Loucy (cell line): ENCODE results near the gene ARHGAP5.

ENCODE experiments used
- H2AFZ ChIP-seq: fragments of 200-600 bp; sonication (generic); 2 replicates; pipeline ENCODE4 v1.6.0; 2016; ENCODE audit warnings: antibody characterized with exemption, mild to moderate bottlenecking, low read length, moderate library complexity
- H3F3A ChIP-seq: fragments of 200-600 bp; 2 replicates; pipeline ENCODE4 v1.6.0; 2016; ENCODE audit warnings: antibody characterized with exemption, low read depth, mild to moderate bottlenecking
- H3K27me3 ChIP-seq: fragments of 200-600 bp; sonication (generic); 2 replicates; pipeline ENCODE4 v1.6.1; 2014; ENCODE audit warnings: low read length, mild to moderate bottlenecking; ENCODE audit not compliant: insufficient read depth, poor library complexity, severe bottlenecking
- H3K36me3 ChIP-seq: fragments of 200-600 bp; sonication (generic); 2 replicates; pipeline ENCODE4 v1.6.1; 2016; ENCODE audit warnings: low read length; ENCODE audit not compliant: insufficient read depth
- H3K4me1 ChIP-seq: fragments of 200-600 bp; sonication (generic); 2 replicates; pipeline ENCODE4 v1.5.1; 2014; ENCODE audit warnings: low read length, mild to moderate bottlenecking; ENCODE audit not compliant: insufficient read depth, poor library complexity, severe bottlenecking
- H3K4me2 ChIP-seq: fragments of 200-600 bp; sonication (generic); 2 replicates; pipeline ENCODE4 v1.6.0; 2014; ENCODE audit warnings: antibody characterized with exemption, low read length, low read depth, mild to moderate bottlenecking; ENCODE audit not compliant: poor library complexity, severe bottlenecking
- H3K4me3 ChIP-seq: fragments of 200-600 bp; sonication (generic); 2 replicates; pipeline ENCODE4 v1.5.1; 2014; ENCODE audit warnings: low read length, mild to moderate bottlenecking, mixed read lengths; ENCODE audit not compliant: poor library complexity, severe bottlenecking
- H3K79me2 ChIP-seq: fragments of 200-600 bp; sonication (generic); 2 replicates; pipeline ENCODE4 v1.6.1; 2014; ENCODE audit warnings: low read length; ENCODE audit not compliant: insufficient read depth
- H3K9ac ChIP-seq: fragments of 200-600 bp; sonication (generic); 2 replicates; pipeline ENCODE4 v1.6.0; 2014; ENCODE audit warnings: mild to moderate bottlenecking, low read depth, low read length, moderate library complexity; ENCODE audit not compliant: poor library complexity, severe bottlenecking
- H3K9me2 ChIP-seq: fragments of 200-600 bp; sonication (generic); replicated peaks from 2 replicates; pipeline ENCODE4 v1.6.1; 2016; ENCODE audit warnings: low read depth, low read length, mixed read lengths
- H3K9me3 ChIP-seq: fragments of 200-600 bp; sonication (generic); 2 replicates; pipeline ENCODE4 v1.6.1; 2014; ENCODE audit warnings: mild to moderate bottlenecking, antibody characterized with exemption, low read length, low read depth; ENCODE audit not compliant: insufficient read depth
- H4K20me1 ChIP-seq: fragments of 200-600 bp; sonication (generic); 2 replicates; pipeline ENCODE4 v1.6.0; 2014; ENCODE audit warnings: antibody characterized with exemption, low read length, mild to moderate bottlenecking; ENCODE audit not compliant: insufficient read depth, poor library complexity, severe bottlenecking
- EZH2phosphoT487 ChIP-seq: fragments of 200-600 bp; IDR thresholded peaks from 2 replicates; pipeline ENCODE4 v1.6.1; 2018; ENCODE audit warnings: antibody characterized with exemption, mild to moderate bottlenecking, moderate library complexity, borderline replicate concordance
- TF ChIP-seq, protein P1 (sequence below): fragments of 200-600 bp; sonication (generic); conservative IDR thresholded peaks from 2 replicates; pipeline ENCODE4 v1.5.1; 2014; ENCODE audit warnings: mild to moderate bottlenecking, antibody characterized with exemption, low read length

The ARHGAP5 gene

DNA sequence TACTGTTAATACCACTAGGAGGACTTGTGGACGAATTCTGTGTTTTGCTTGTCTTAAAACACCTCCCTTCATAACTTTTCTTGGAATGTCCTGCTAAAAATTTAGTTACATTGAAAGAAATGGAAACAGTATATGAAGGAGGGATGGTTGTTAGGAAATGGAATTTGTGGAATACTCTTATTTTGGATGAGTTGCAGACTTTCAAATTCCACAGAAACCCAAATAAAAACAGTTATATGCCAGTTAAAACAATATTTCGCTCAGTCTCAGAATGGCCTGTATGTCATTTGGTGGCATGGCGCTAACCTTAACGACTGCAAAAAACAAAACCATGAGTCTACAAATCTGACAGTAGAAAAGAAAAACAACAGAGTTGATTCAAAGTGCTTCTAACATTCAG is 12.2 kb upstream of the ARHGAP5 start:
- H3K27me3 ChIP-seq, result no peaks in the 10 kb centered on the region

DNA sequence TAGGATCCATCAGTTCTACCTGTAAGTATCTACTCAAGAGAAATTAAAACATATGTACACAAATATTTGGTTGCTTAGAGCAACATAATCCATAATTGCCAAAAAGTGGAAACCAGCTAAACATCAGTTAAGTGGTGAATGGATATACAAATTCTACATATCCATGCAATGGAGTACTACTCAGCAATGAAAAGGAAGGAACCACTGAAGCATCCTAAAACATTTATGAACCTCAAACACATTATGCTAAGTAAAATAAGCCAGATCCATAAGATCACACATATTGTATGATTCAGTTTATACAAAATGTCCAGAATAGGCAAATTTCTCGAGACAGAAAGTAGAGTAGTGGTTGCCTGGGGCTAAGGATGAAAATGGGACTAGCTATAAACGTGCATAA is 8.4 kb upstream of the ARHGAP5 start:
- no peak overlapping the region for H3K9ac ChIP-seq
- no peaks in the 10 kb centered on the region for H3K36me3 ChIP-seq
- no peak for TF ChIP-seq EZH2phosphoT487
- TF ChIP-seq, protein P1, sequence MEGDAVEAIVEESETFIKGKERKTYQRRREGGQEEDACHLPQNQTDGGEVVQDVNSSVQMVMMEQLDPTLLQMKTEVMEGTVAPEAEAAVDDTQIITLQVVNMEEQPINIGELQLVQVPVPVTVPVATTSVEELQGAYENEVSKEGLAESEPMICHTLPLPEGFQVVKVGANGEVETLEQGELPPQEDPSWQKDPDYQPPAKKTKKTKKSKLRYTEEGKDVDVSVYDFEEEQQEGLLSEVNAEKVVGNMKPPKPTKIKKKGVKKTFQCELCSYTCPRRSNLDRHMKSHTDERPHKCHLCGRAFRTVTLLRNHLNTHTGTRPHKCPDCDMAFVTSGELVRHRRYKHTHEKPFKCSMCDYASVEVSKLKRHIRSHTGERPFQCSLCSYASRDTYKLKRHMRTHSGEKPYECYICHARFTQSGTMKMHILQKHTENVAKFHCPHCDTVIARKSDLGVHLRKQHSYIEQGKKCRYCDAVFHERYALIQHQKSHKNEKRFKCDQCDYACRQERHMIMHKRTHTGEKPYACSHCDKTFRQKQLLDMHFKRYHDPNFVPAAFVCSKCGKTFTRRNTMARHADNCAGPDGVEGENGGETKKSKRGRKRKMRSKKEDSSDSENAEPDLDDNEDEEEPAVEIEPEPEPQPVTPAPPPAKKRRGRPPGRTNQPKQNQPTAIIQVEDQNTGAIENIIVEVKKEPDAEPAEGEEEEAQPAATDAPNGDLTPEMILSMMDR, result no peak
- H3F3A ChIP-seq, result no peaks in the 10 kb centered on the region
- H4K20me1 ChIP-seq, result no peaks in the 10 kb centered on the region
- no peak overlapping the region for H3K4me2 ChIP-seq
- H3K9me3 ChIP-seq, result no peaks in the 10 kb centered on the region
- no peak overlapping the region for H3K4me3 ChIP-seq
- no peaks in the 10 kb centered on the region for H3K27me3 ChIP-seq
- no peaks in the 10 kb centered on the region for H3K79me2 ChIP-seq
- H3K9me2 ChIP-seq, result no peaks in the 10 kb centered on the region
- no peak overlapping the region for H2AFZ ChIP-seq
- H3K4me1 ChIP-seq, result no peaks in the 10 kb centered on the region

More for the DNA sequence above, 12.2 kb upstream of the ARHGAP5 start:
- Histone ChIP-seq H3K36me3 (no peaks in the 10 kb centered on the region), H3K79me2 (no peaks in the 10 kb centered on the region), H3K9ac (no peak overlapping the region), H3F3A (no peaks in the 10 kb centered on the region), H3K4me3 (no peak overlapping the region), H3K4me2 (no peak overlapping the region), H2AFZ (no peak overlapping the region), H3K9me2 (no peaks in the 10 kb centered on the region), H3K4me1 (no peaks in the 10 kb centered on the region), H4K20me1 (no peaks in the 10 kb centered on the region), H3K9me3 (no peaks in the 10 kb centered on the region)
- TF ChIP-seq, protein P1, result no peak
- no peak for TF ChIP-seq EZH2phosphoT487

DNA sequence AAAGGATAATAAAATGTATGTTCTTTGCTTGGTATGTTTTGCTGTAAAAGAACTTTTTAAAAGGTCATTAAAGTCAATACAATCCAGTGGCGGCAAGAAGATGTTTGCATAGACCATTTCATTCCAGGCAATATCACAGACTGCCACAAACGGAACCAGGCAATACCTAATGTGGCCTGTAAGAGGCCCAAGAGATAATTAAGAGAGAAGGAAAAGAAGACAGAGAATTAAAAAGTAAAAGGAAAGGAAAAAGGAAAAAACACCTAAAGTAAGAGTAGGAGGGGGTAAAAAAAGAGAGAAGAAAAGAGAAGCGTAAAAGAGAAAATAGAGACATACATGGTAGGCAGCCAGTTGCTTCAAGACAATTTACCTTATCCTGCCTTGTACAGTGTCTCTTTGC is 6.8 kb upstream of the ARHGAP5 start:
- TF ChIP-seq, protein P1, result no peak; the same call in 1 of the 2 replicates
- no peak for TF ChIP-seq EZH2phosphoT487
- Histone ChIP-seq H3K9ac (no peak overlapping the region), H2AFZ (no peak overlapping the region), H4K20me1 (no peaks in the 10 kb centered on the region), H3K9me2 (no peaks in the 10 kb centered on the region), H3K27me3 (no peaks in the 10 kb centered on the region), H3K79me2 (no peaks in the 10 kb centered on the region), H3K4me3 (no peak overlapping the region), H3K4me1 (no peaks in the 10 kb centered on the region), H3K4me2 (no peak overlapping the region), H3F3A (0 out of 2 replicates have a peak, but pooled peaks cover 6% of the 10 kb centered on the region), H3K9me3 (no peaks in the 10 kb centered on the region), H3K36me3 (no peaks in the 10 kb centered on the region)
